GM21360 (cell line): ENCODE data around the gene KRTDAP.
A peak's percentile ranks its signal among the peaks of the same experiment; 100 is the strongest.
"Not testable (repeated sequence)": the region's sequence is repeated elsewhere in the genome, so short reads cannot be mapped to it uniquely, and the experiment has no call there.

ENCODE experiments used
- ATAC-seq: cut with Tn5 transposase; IDR thresholded peaks from one replicate; pipeline ENCODE4 v1.9.1; 2021; ENCODE audit warnings: mild to moderate bottlenecking, moderate library complexity; ENCODE audit not compliant: unreplicated experiment

KRTDAP gene

DNA sequence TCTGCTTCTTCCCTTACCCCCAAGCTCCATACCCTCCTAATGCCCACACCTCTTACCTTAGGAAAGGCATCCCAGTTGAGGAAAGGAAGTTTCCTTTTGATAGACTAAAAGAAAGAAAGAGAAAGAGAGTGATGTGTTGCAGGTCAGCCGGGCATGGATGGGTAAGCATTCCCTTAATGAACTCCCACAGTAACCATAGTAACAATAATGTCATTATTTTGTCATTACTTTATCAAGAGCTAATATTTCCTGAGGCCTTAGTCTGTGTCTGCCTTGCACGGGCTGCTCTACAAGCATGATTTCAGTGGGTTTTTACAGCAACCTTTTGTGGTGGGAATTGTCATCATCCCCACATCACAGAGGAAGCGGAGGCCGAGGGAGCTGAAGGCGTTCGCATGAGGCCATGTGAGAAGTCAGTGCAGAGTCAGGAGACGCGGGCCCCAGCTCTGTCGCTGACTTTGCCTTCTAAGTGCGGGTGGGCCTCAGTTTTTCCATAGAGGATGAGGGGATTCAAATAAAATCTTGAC is 2.5 kb downstream of the KRTDAP start:
- ATAC-seq = no peak

- ATAC-seq = no peak
These were observed 4.0 kb downstream of the KRTDAP start for GRCh38 chr19:35486268-35486708.

GRCh38 chr19:35484252-35485036 is 5.8 kb downstream of the KRTDAP start:
- ATAC-seq = peak; percentile 81

- no peak for ATAC-seq
These were observed 7.2 kb downstream of the KRTDAP start for GRCh38 chr19:35483089-35483488.

DNA sequence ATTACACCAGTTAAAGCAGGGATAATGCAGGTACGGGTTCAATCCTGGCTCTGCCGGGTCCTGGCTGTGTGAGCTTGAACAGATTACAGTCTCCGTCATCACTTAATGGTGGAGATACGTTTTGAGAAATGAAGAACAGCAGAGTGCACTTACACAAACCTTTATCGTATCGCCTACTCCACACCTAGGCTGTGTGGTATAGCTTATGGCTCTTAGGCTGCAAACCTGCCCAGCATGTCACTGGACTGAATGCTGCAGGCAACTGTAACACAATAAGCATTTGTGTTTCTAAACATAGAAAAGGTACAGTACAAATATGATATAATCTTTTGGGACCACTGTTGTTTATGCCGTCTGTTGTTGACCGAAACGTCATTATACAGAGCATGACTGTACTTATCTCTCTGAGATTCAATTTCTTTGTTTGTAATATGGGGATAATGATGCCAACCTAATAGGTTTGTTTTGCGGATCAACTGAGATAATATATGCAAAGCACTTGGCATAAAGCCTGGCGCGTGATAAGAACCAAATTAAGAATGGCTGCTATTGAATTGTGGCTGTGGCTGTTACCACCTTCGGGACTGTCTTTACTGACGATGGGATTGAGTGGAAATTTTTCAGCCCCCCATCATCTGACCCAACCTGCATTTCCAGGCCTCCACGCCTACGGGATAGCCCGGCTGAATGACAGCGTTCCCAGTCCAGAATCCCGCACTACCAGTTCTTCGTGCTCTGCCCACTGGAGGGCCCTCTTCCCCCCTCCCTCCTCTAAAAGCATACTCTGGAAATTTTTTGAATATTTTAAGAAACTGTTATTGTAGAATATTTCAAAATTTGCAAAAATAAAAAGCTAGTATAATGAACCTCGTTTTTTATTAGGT is 11.2 kb downstream of the KRTDAP start:
- ATAC-seq = no peak

DNA sequence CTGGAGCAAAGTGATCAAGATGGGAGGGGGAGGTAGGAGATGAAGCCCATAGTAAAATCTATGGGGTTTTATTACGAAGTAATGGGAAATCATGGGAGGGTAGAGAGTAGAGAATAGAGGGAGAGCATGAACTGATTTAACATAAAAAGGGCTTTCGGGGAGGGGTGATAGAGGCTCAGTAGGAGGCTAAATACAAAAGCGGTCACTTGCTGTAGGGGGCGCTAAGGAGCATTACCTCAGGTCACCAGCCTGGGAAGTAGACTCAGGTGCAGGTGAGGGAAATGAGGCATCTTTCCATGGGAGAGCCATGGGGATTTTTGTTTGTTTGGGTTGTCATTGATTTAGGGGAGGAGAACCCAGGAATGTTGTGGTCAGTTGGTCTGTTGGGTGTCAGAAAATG is 14.1 kb downstream of the KRTDAP start:
- no peak for ATAC-seq

DNA sequence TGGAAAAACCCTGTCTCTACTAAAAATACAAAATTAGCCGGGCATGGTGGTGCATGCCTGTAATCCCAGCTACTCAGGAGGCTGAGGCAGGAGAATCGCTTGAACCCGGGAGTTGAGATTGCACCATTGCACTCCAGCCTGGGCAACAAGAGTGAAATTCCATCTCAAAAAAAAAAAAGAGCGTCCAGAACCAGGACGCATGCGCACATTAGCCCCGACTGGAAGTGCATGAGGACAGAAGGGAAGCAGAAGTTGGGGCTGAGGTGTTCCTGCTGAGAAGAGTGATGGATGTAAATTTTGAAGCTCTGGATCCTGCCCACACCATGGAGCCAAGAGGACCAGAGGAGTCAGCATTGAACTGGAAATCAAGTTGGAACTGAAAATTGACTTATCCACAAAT is 15.7 kb downstream of the KRTDAP start:
- not testable (repeated sequence) for ATAC-seq

DNA sequence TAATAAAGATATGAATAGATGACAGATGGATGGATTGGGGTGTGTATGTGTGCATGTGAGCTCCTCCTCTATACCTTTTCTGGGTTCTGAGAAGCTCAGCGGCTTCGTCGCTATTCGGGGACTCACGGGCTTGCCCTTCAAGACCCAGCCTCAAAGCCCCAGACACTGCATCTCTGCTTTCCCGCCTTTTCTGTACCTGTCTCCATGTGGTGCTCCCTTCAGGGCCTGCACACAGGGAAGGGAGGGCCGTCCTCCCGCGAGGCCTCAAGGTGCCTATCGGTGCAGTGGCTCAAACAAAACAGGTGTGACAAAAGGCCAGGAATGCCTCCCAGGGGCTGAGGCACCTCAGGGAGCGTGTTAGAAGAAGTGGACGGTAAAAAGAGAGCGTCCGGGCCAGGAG is 16.2 kb downstream of the KRTDAP start:
- ATAC-seq = no peak

- ATAC-seq = no peak
These were observed 18.3 kb downstream of the KRTDAP start for GRCh38 chr19:35471946-35472345.

GRCh38 chr19:35471075-35471474 is 19.2 kb downstream of the KRTDAP start:
- ATAC-seq = not testable (repeated sequence)

GRCh38 chr19:35470128-35470527 is 20.1 kb downstream of the KRTDAP start:
- ATAC-seq = no peak

DNA sequence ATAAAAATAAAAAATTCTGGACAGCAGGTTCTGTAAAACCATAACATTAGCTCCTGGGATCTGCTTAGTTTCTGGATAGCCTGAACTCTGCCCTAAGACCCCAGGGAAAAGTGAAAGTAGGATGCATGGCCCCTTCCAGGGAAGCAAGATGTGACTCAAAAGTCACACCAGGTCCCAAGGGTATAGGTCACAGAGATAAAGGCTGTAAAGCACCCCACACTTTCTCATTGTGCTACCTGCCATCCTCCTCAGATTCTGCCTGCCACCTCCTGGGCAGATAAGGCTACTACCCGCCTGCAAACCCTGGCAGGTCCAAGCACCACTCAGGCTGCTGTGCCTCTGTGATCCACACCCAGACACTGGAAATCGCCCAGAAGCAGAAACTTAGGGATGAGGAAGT is 21.6 kb downstream of the KRTDAP start:
- ATAC-seq = no peak

DNA sequence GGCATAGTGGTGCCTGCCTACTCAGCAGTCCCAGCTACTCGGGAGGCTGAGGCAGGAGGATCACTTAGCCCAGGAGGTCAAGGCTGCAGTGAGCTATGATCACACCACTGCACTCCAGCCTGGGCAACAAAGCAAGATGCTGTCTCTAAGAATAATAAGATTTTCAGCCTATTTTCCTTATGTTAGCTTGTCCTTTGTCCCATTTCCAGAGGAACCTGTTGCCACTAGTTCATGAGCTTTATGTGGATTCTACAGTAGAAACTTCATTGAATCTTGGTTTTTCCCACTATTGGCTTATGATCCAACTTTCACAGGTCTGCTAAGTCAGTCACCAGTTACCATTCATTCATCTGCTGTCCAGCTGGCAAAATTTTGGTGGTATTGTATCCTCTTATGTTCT is 24.0 kb downstream of the KRTDAP start:
- no peak for ATAC-seq

GRCh38 chr19:35462956-35463355 is 27.3 kb downstream of the KRTDAP start:
- not testable (repeated sequence) for ATAC-seq

DNA sequence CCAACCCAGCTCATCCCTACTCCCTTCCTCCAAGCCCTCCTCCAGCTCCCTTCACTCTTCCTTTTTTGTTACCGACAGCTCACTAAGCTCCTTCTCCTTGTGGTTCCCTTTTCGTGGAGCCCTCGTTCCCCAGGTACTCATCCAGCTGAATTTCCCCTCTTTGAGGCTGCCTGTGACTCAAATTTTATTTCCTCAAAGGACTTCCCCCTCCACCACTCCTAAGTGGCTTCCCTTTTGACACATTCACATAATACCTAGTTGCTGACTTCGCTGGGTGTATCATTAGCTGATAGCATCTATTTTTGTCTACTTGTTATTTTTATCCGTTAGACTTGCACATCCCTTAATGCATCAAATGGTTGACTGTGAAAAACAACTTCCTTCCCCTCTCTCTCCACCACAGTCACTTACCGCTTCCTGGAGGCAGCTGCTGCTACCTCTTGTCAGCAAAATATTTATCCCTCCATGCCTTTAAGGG is 27.7 kb downstream of the KRTDAP start:
- ATAC-seq = peak; percentile 50

- not testable (repeated sequence) for ATAC-seq
These were observed 28.5 kb downstream of the KRTDAP start for GRCh38 chr19:35461788-35462187.

- no peak for ATAC-seq
These were observed 29.2 kb downstream of the KRTDAP start for GRCh38 chr19:35461060-35461459.

DNA sequence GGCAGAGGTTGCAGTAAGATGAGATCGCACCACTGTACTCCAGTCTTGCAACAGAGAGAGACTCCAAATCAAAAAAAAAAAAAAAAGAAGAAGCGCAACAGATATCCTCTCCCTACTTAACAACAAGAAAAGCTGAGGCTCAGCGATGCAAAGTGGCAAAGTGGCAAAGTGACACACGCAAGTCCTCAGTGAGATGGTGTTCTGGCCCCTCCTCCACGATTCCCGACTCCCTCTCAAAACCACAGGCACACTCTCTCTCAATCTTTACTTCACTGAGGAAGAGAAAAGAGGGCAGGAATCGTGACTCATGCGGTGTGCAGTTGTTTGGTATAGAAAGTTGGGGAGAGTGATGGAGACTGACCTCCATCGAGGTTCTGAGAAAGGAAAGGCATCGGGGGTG is 29.7 kb downstream of the KRTDAP start:
- ATAC-seq = no peak

- no peak for ATAC-seq
These were observed 30.7 kb downstream of the KRTDAP start for GRCh38 chr19:35459414-35460082.

GRCh38 chr19:35458731-35459391 is 31.4 kb downstream of the KRTDAP start:
- no peak for ATAC-seq
